ENCODE measurements around the gene GLCE.

DNA sequence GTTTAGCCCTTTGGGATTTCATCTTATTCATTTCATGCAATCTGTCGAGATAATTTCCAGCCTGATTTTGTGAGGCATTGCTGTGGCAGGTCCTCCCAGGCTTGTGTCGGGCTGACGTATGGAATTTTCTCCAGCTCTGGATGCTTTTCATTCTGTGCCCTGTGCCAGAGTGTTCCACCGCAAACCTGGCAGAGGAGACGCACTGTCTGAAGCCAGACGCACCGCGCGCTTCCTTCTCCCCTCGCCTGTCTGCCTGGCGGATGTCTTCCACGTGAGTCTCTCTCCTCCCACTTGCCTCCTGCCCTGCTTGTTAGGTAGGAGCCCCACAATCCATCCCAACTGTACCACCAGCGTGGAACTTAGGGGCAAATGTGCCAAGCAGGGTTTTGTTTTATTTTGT lies 20.1 kb upstream of the GLCE start:
- no peak for TF ChIP-seq POLR2A (IDR thresholded peaks at IDR 0.05)
- TF ChIP-seq, protein P1, sequence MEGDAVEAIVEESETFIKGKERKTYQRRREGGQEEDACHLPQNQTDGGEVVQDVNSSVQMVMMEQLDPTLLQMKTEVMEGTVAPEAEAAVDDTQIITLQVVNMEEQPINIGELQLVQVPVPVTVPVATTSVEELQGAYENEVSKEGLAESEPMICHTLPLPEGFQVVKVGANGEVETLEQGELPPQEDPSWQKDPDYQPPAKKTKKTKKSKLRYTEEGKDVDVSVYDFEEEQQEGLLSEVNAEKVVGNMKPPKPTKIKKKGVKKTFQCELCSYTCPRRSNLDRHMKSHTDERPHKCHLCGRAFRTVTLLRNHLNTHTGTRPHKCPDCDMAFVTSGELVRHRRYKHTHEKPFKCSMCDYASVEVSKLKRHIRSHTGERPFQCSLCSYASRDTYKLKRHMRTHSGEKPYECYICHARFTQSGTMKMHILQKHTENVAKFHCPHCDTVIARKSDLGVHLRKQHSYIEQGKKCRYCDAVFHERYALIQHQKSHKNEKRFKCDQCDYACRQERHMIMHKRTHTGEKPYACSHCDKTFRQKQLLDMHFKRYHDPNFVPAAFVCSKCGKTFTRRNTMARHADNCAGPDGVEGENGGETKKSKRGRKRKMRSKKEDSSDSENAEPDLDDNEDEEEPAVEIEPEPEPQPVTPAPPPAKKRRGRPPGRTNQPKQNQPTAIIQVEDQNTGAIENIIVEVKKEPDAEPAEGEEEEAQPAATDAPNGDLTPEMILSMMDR (IDR thresholded peaks at IDR 0.05 in 4 of 5, conservative IDR thresholded peaks at IDR 0.05 in 1 of 5): no peak
